ENCODE results near the gene THOC2.

DNA sequence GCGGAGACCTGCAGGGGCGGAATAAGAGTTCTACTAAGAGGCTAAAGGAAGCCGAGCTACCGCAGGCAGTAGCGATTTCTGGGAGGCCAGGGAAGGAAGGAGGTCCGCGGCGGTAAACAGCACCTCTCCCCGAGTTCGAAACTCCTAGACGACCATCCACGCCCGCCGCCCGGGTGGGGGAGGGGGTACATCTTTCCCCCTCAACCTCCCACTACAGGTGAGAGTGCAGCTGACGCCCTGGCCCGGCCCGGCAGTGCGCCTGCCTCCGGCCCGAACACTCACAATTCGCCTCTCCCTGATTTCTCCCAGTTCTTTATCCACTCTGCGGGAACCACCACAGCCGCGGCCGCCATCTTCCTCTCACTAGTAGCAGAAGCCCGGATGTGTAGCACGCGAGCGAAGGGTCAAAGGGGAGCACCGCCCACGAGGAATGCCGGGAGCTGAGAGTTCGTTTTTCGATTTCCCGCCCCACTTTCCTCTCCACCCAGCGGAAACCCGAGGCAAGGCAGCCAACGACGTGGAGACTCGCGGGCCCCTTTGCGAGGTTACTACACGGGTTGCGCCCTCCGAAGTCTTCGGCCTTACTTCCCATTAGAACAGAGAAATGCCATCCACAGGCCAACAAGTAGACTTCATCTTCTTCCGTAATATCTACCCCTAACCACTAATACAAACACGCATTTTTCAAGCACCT, at the start of gene THOC2:
- TF ChIP-seq FOXK2 (IDR thresholded peaks at IDR 0.05) (no peak), SP1 (IDR thresholded peaks at IDR 0.05) (no peak)

Data from HEK293T (cell line).